K562 (cell line): ENCODE results near the gene CCSER2. TPM values are rescaled to one million over a fixed set of nuclear protein-coding genes. Genes with fewer than 3 reads are reported as not detected.

Experiments used
- ATAC-seq: fragments of 200-7000 bp; cut with Tn5 transposase; 3 replicates; pipeline ENCODE4 v1.9.1; 2020; ENCODE audit warnings: moderate library complexity
- BruUV-seq: library from RNA; stranded (reverse); fragments of 400-500 nt; replicated peaks from 2 replicates; lab custom pipeline; 2021; lab: Mats Ljungman, UMichigan
- CTCF ChIA-PET: fragments of 300-600 bp; formaldehyde crosslinking; extraction: SDS; loops from one replicate; lab custom pipeline; 2021; ENCODE audit warnings: low intra/inter-chr PET ratio; lab: Yijun Ruan, JAX
- POLR2A ChIA-PET: fragments of 300-600, 350-650 bp; sonication (Branson Sonifier 250); formaldehyde crosslinking; extraction: SDS; loops from one replicate; lab custom pipeline; 2021; ENCODE audit warnings: antibody characterized with exemption, inconsistent platforms; lab: Yijun Ruan, JAX
- DNase-seq, 4 experiments: peaks; one replicate each; pipeline versions ENCODE4 v3.0.0 to v3.0.0-alpha.2; 2011 to 2018; ENCODE audit warnings: low spot score in 3 of 4, mixed read lengths in 3 of 4; ENCODE audit errors: extremely low read depth in 1 of 4
- FAIRE-seq: peaks from 2 replicates; lab custom pipeline; 2011; peaks lifted over from hg19 to GRCh38; lab: Jason Lieb, UNC
- H2AFZ ChIP-seq: 2 replicates; pipeline ENCODE4 v1.6.0; 2011; ENCODE audit warnings: low read depth, low read length, control low read depth, inconsistent platforms
- H3K27ac ChIP-seq: fragments of 200-600 bp; 3 replicates; pipeline ENCODE4 v1.8.0; 2011; ENCODE audit warnings: low read depth, mild to moderate bottlenecking, control low read depth, inconsistent platforms, low read length, moderate library complexity, mixed read lengths; ENCODE audit errors: extremely low read depth
- H3K27me3 ChIP-seq, 2 experiments: fragments of 300-600 bp in 1 of 2; 2 replicates in 1 of 2; 3 replicates in 1 of 2; pipeline versions ENCODE4 v1.6.0 to v1.8.0; 2011; ENCODE audit warnings: inconsistent platforms in 2 of 2, low read length in 2 of 2, mild to moderate bottlenecking in 1 of 2, mixed read lengths in 1 of 2, moderate library complexity in 1 of 2; ENCODE audit not compliant: control insufficient read depth in 2 of 2, insufficient read depth in 2 of 2
- H3K36me3 ChIP-seq: fragments of 300-600 bp; 3 replicates; pipeline ENCODE4 v1.8.0; 2011; ENCODE audit warnings: mild to moderate bottlenecking, low read length, inconsistent platforms; ENCODE audit not compliant: control insufficient read depth, insufficient read depth
- H3K4me1 ChIP-seq, 2 experiments: fragments of 200-600 bp in 1 of 2; replicated peaks in 1 of 2; 2 replicates in 1 of 2; 3 replicates in 1 of 2; pipeline versions ENCODE4 v1.5.1 to v1.8.0; 2011; ENCODE audit warnings: inconsistent platforms in 2 of 2, low read length in 2 of 2, mild to moderate bottlenecking in 1 of 2, mixed read lengths in 1 of 2, moderate library complexity in 1 of 2; ENCODE audit not compliant: control insufficient read depth in 2 of 2, insufficient read depth in 2 of 2
- H3K4me2 ChIP-seq: 2 replicates; pipeline ENCODE4 v1.6.1; 2011; ENCODE audit warnings: low read length, control low read depth, inconsistent platforms, mixed read lengths; ENCODE audit not compliant: insufficient read depth
- H3K4me3 ChIP-seq: fragments of 200-600 bp; sonication (generic), shearing (Covaris generic); 2 replicates; pipeline ENCODE4 v1.5.1; 2016; ENCODE audit warnings: control low read depth, inconsistent platforms
- H3K79me2 ChIP-seq: fragments of 200-600 bp; 3 replicates; pipeline ENCODE4 v1.8.0; 2011; ENCODE audit warnings: low read length, inconsistent platforms; ENCODE audit not compliant: control insufficient read depth, insufficient read depth
- H3K9ac ChIP-seq, 2 experiments: 2 replicates each; pipeline versions ENCODE4 v1.6.0 to v1.6.1; 2011; ENCODE audit warnings: low read depth in 2 of 2, low read length in 2 of 2, control low read depth in 1 of 2, inconsistent platforms in 1 of 2, mild to moderate bottlenecking in 1 of 2, mixed read lengths in 1 of 2; ENCODE audit not compliant: insufficient read depth in 1 of 2
- H3K9me1 ChIP-seq: one replicate; pipeline ENCODE4 v1.6.0; 2011; ENCODE audit warnings: inconsistent platforms, mild to moderate bottlenecking, low read length, moderate library complexity; ENCODE audit not compliant: control insufficient read depth, insufficient read depth
- H3K9me3 ChIP-seq: replicated peaks from 2 replicates; pipeline ENCODE4 v1.5.1; 2011; ENCODE audit warnings: low read depth, low read length, inconsistent platforms; ENCODE audit not compliant: control insufficient read depth, insufficient read depth
- H4K20me1 ChIP-seq: replicated peaks from 2 replicates; pipeline ENCODE4 v1.6.1; 2011; ENCODE audit warnings: low read length, inconsistent platforms, mixed read lengths; ENCODE audit not compliant: control insufficient read depth, insufficient read depth
- CBX8 ChIP-seq: fragments of 200-600 bp; sonication (generic); IDR thresholded peaks from 2 replicates; pipeline ENCODE4 v1.6.1; 2012; ENCODE audit warnings: borderline replicate concordance, mixed run types, low read depth, mild to moderate bottlenecking, moderate library complexity, mixed read lengths, low read length, control low read depth, inconsistent platforms; ENCODE audit not compliant: poor library complexity, severe bottlenecking; ENCODE audit errors: extremely low read depth
- ETV6 ChIP-seq, 3 experiments: fragments of 150-350 bp in 1 of 3; sonication (generic) in 1 of 3; formaldehyde crosslinking in 1 of 3; IDR thresholded peaks; 2 replicates each; pipeline versions ENCODE4 v1.6.1 to v1.8.0; 2014 to 2022; ENCODE audit warnings: borderline replicate concordance in 2 of 3, low read depth in 2 of 3, antibody characterized with exemption in 1 of 3, low read length in 1 of 3, mild to moderate bottlenecking in 1 of 3, missing genetic modification reagents in 1 of 3
- FOXA3 ChIP-seq, 2 experiments: fragments of 450-650 bp in 1 of 2; sonication (generic) in 1 of 2; formaldehyde crosslinking; IDR thresholded peaks in 1 of 2; conservative IDR thresholded peaks in 1 of 2; 2 replicates each; pipeline versions ENCODE4 v1.4.0 to v1.8.0; 2020 to 2022; ENCODE audit warnings: mild to moderate bottlenecking in 2 of 2, missing genetic modification reagents in 1 of 2
- FOXK2 ChIP-seq, 2 experiments: fragments of 450-650 bp; IDR thresholded peaks in 1 of 2; conservative IDR thresholded peaks in 1 of 2; 2 replicates each; pipeline ENCODE4 v1.6.1; 2016; ENCODE audit warnings: low read depth in 2 of 2, mild to moderate bottlenecking in 1 of 2
- GABPA ChIP-seq: fragments of 200-800 bp; sonication (Bioruptor generic); conservative IDR thresholded peaks from 2 replicates; pipeline ENCODE4 v1.6.1; 2016; ENCODE audit warnings: low read depth, missing genetic modification characterization, missing compliant biosample characterization
- GTF2A2 ChIP-seq: IDR thresholded peaks from 2 replicates; pipeline ENCODE4 v1.6.1; 2016; ENCODE audit warnings: mild to moderate bottlenecking, missing genetic modification characterization, missing compliant biosample characterization
- KDM2B ChIP-seq: fragments of 250-450 bp; sonication (Bioruptor Pico); IDR thresholded peaks from 2 replicates; pipeline ENCODE4 v1.8.0; 2021; ENCODE audit warnings: mild to moderate bottlenecking, moderate library complexity
- KLF13 ChIP-seq: fragments of 450-650 bp; IDR thresholded peaks from 2 replicates; pipeline ENCODE4 v1.6.1; 2016; ENCODE audit warnings: missing genetic modification characterization, low read depth, mild to moderate bottlenecking, missing compliant biosample characterization, moderate library complexity, borderline replicate concordance
- MAFF ChIP-seq: IDR thresholded peaks from 2 replicates; pipeline ENCODE4 v1.6.1; 2012; ENCODE audit warnings: low read length, improper control_type of control experiment
- MTF1 ChIP-seq: fragments of 250-450 bp; sonication (Bioruptor Pico); IDR thresholded peaks from 2 replicates; pipeline ENCODE4 v1.9.0; 2021; ENCODE audit warnings: moderate library complexity, mild to moderate bottlenecking, inconsistent platforms, borderline replicate concordance
- SMARCE1 ChIP-seq: fragments of 450-650 bp; IDR thresholded peaks from 2 replicates; pipeline ENCODE4 v1.7.1; 2016; ENCODE audit warnings: mild to moderate bottlenecking
- STAT5A ChIP-seq: IDR thresholded peaks from 2 replicates; pipeline ENCODE4 v1.6.1; 2012; ENCODE audit warnings: low read length, inconsistent platforms, borderline replicate concordance
- TRIM24 ChIP-seq, 2 experiments: fragments of 450-650 bp; IDR thresholded peaks; 2 replicates each; pipeline ENCODE4 v1.6.1; 2016
- YBX1 ChIP-seq: fragments of 450-650 bp; IDR thresholded peaks from 2 replicates; pipeline ENCODE4 v1.7.1; 2016; ENCODE audit warnings: mild to moderate bottlenecking
- ZNF12 ChIP-seq: sonication (generic); formaldehyde crosslinking; IDR thresholded peaks from 2 replicates; pipeline ENCODE4 v1.4.0; 2020; ENCODE audit warnings: mild to moderate bottlenecking, missing genetic modification reagents
- ZNF124 ChIP-seq: sonication (generic); formaldehyde crosslinking; IDR thresholded peaks from 2 replicates; pipeline ENCODE4 v1.8.1; 2022; ENCODE audit warnings: missing genetic modification reagents
- ZNF263 ChIP-seq: sonication (generic); formaldehyde crosslinking; IDR thresholded peaks from 2 replicates; pipeline ENCODE4 v1.8.0; 2022; ENCODE audit warnings: mild to moderate bottlenecking, missing genetic modification reagents, borderline replicate concordance
- ZNF644 ChIP-seq: fragments of 200-800 bp; sonication (Bioruptor generic); IDR thresholded peaks from 2 replicates; pipeline ENCODE4 v1.6.1; 2016; ENCODE audit warnings: low read depth, missing genetic modification characterization, missing compliant biosample characterization
- WGBS: fragments of 100-300 bp; shearing (Covaris generic); methylation state at CpG from one replicate; pipeline ENCODE4 v1.1.6; 2016; ENCODE audit warnings: low coverage, mixed read lengths; ENCODE audit not compliant: insufficient coverage; ENCODE audit errors: missing lambda C conversion rate; 5-methylcytosine and 5-hydroxymethylcytosine counted together
- in situ Hi-C: fragments of 300-500 bp; cut with MboI; formaldehyde crosslinking; loops from 4 replicates; pipeline ENCODE4 v1.15.0; 2018; ENCODE audit warnings: inconsistent platforms, mixed read lengths
- intact Hi-C: fragments of 100-400 bp; cut with micrococcal nuclease; formaldehyde crosslinking; loops from 2 replicates; pipeline ENCODE4 v1.14.2; 2022
- polyA plus RNA-seq, 8 experiments: library from polyadenylated mRNA; depleted of rRNA in 4 of 8; stranded (reverse) in 5 of 8; unstranded in 3 of 8; fragments of >200 nt; fragmentation: Nextera tagmentation in 2 of 8; fragmentation: Illumina TruSeq in 1 of 8; extraction: Ambion mirVana in 2 of 8; extraction: Trizol in 1 of 8; gene quantifications; 2 replicates each; pipeline versions ENCODE4 v1.2.1 to v1.2.3, GENCODE V29; 2011 to 2014; ENCODE audit warnings: inconsistent platforms in 1 of 8, missing spikeins in 1 of 8
- total RNA-seq, 7 experiments: library from RNA; depleted of rRNA in 6 of 7; stranded (reverse); fragments of >200 nt in 6 of 7; fragmentation: Illumina TruSeq in 2 of 7; extraction: Trizol in 2 of 7; gene quantifications; 2 replicates each; pipeline versions ENCODE4 v1.2.1 to v1.2.3, GENCODE V29; 2011 to 2021; ENCODE audit warnings: low replicate concordance in 1 of 7
- TF ChIP-seq, protein P1 (sequence below): sonication (generic); formaldehyde crosslinking; IDR thresholded peaks from 2 replicates; pipeline ENCODE4 v1.5.0; 2020; ENCODE audit warnings: missing genetic modification reagents
- TF ChIP-seq, protein P2 (sequence below): IDR thresholded peaks from 3 replicates; pipeline ENCODE4 v1.6.1; 2011; ENCODE audit warnings: borderline replicate concordance, mild to moderate bottlenecking; ENCODE audit not compliant: insufficient read length, insufficient read depth

Gene CCSER2
- total and polyA plus RNA-seq, 9 of the 15 experiments (the other 6 are each of a cell fraction or from before 2014, with no cell fraction given), result 2.7 to 15.1 (median 9.7) TPM

DNA sequence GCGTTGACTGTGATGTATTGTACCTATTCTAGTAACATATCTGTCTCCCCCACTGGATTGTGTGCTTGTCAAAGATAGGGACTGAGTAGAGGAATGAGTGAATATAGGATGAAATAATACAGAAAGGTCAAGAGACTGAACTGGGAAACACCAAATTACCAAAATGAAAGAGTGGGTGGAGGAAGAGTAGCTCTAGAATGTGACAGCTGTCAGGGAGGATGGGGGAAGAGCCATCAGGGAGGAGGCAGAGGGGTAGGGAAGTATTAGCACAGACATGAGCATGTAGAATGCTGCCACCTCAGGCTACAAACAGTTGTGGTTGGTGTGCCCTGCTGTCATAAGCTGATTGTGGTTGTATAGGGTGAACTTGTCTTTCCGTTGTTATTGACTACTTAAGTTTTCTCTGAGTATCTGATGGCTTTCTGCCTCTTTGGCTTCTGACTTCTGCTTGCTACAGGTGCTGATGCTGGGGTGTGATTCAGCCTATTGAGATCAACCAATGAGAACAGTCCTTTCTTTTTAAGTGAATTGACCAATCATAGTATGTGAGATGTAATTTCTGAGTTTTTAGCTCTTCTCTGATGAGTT lies 5.6 kb downstream of the CCSER2 start:
- peak; percentile 75 for ATAC-seq
- peaks cover 26% of the 10 kb centered on the region; the same call in 2 of the 3 replicates for H3K79me2 ChIP-seq
- TF ChIP-seq KLF13 (no peak), ETV6 (IDR thresholded peaks at IDR 0.05; ENCODE audit: borderline replicate concordance in 1 of 2, low read depth in 2 of 2, low read length in 1 of 2) (no peak), ETV6 (CRISPR knock-in tag; IDR thresholded peaks at IDR 0.05; ENCODE audit: borderline replicate concordance) (no peak), GABPA (tag) (no peak), ZNF124 (CRISPR knock-in tag) (no peak), YBX1 (no peak), MTF1 (no peak), FOXA3 (CRISPR knock-in tag; conservative IDR thresholded peaks at IDR 0.05 in 1 of 2, IDR thresholded peaks at IDR 0.05 in 1 of 2) (no peak), SMARCE1 (no peak), KDM2B (CRISPR knock-in tag) (no peak), STAT5A (no peak; the same call in 1 of the 2 replicates), FOXK2 (conservative IDR thresholded peaks at IDR 0.05 in 1 of 2, IDR thresholded peaks at IDR 0.05 in 1 of 2; ENCODE audit: low read depth in 2 of 2) (no peak), ZNF644 (tag) (no peak), CBX8 (no peak), ZNF12 (CRISPR knock-in tag) (no peak), ZNF263 (CRISPR knock-in tag) (peak; percentile 86), TRIM24 (IDR thresholded peaks at IDR 0.05) (peak in 1 of 2 experiments; percentile 21; a peak in 1 of 4 replicates), GTF2A2 (tag) (no peak), MAFF (no peak)
- TF ChIP-seq, protein P1, sequence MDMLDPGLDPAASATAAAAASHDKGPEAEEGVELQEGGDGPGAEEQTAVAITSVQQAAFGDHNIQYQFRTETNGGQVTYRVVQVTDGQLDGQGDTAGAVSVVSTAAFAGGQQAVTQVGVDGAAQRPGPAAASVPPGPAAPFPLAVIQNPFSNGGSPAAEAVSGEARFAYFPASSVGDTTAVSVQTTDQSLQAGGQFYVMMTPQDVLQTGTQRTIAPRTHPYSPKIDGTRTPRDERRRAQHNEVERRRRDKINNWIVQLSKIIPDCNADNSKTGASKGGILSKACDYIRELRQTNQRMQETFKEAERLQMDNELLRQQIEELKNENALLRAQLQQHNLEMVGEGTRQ (CRISPR knock-in tag), result no peak
- TF ChIP-seq, protein P2, sequence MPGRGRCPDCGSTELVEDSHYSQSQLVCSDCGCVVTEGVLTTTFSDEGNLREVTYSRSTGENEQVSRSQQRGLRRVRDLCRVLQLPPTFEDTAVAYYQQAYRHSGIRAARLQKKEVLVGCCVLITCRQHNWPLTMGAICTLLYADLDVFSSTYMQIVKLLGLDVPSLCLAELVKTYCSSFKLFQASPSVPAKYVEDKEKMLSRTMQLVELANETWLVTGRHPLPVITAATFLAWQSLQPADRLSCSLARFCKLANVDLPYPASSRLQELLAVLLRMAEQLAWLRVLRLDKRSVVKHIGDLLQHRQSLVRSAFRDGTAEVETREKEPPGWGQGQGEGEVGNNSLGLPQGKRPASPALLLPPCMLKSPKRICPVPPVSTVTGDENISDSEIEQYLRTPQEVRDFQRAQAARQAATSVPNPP, result no peak

More for the DNA sequence above, 5.6 kb downstream of the CCSER2 start:
- Histone ChIP-seq H3K4me2 (0 out of 2 replicates have a peak overlapping the region, but pooled peaks have one; percentile 40), H2AFZ (no peak overlapping the region), H3K27ac (no peak overlapping the region), H3K9ac (no peak overlapping the region), H3K9me1 (no peaks in the 10 kb centered on the region), H3K27me3 (no peaks in the 10 kb centered on the region), H3K36me3 (no peaks in the 10 kb centered on the region), H3K9me3 (no peaks in the 10 kb centered on the region), H3K4me3 (no peak overlapping the region), H3K4me1 (peaks cover under 1 to 27% of the 10 kb centered on the region in 2 experiments), H4K20me1 (peaks cover 7% of the 10 kb centered on the region; the same call in 1 of the 2 replicates)
- CTCF ChIA-PET, result no interaction called here
- in situ Hi-C loops (no loop called here), intact Hi-C loops (no loop called here)
- no TSS peak for BruUV-seq
- 3% methylated on average over 2 of the region's 2 CpGs for WGBS
- POLR2A ChIA-PET, result interaction anchor here (1.0 kb wide), 1 partner anchor 19 kb away, joined by 3 read pairs; no protein-coding TSS in a partner anchor
- DNase-seq (peak; percentile 35 to 64 (median 48)), FAIRE-seq (peak; percentile 42)
